Kidney (tissue), 14 donors: ENCODE data around the gene ADAMTSL3. TPM values are rescaled to one million over a fixed set of nuclear protein-coding genes. Genes with fewer than 3 reads are reported as not detected.

Experiments used
- DNase-seq, 5 donors: peaks; one replicate each; pipeline ENCODE4 v3.0.0-alpha.2; 2013 to 2020
- FAIRE-seq: peaks from 2 replicates; lab custom pipeline; 2012; peaks lifted over from hg19 to GRCh38; lab: Jason Lieb, UNC
- H3K27ac ChIP-seq, 2 donors: one replicate each; pipeline ENCODE4 v1.7.0; 2013; ENCODE audit warnings: low read depth in 2 of 2, low read length in 2 of 2, inconsistent platforms in 1 of 2
- H3K27me3 ChIP-seq: one replicate; pipeline ENCODE4 v1.7.1; 2013; ENCODE audit warnings: low read length, inconsistent platforms; ENCODE audit not compliant: control insufficient read depth, insufficient read depth
- H3K36me3 ChIP-seq, 3 donors: one replicate each; pipeline versions ENCODE4 v1.7.0 to v1.7.1; 2013; ENCODE audit warnings: low read length in 3 of 3, control low read depth in 1 of 3, inconsistent platforms in 1 of 3; ENCODE audit not compliant: insufficient read depth in 3 of 3, control insufficient read depth in 2 of 3
- H3K4me1 ChIP-seq, 3 donors: one replicate each; pipeline versions ENCODE4 v1.7.0 to v1.7.1; 2013; ENCODE audit warnings: low read length in 3 of 3, inconsistent platforms in 1 of 3, low read depth in 1 of 3; ENCODE audit not compliant: control insufficient read depth in 2 of 3, insufficient read depth in 2 of 3
- H3K4me3 ChIP-seq, 3 donors: one replicate each; pipeline versions ENCODE4 v1.7.0 to v1.8.1; 2013; ENCODE audit warnings: low read length in 3 of 3, control low read depth in 1 of 3, inconsistent platforms in 1 of 3
- H3K9ac ChIP-seq, 3 donors: one replicate each; pipeline versions ENCODE4 v1.7.0 to v1.7.1; 2013; ENCODE audit warnings: low read length in 3 of 3, control low read depth in 1 of 3, inconsistent platforms in 1 of 3
- H3K9me3 ChIP-seq, 3 donors: one replicate each; pipeline versions ENCODE4 v1.7.0 to v1.7.1; 2013; ENCODE audit warnings: low read length in 3 of 3, control low read depth in 1 of 3, inconsistent platforms in 1 of 3; ENCODE audit not compliant: control insufficient read depth in 2 of 3, insufficient read depth in 1 of 3
- intact Hi-C: fragments of 100-400 bp; cut with DNase I; formaldehyde crosslinking; loops from one replicate; pipeline ENCODE4 v1.11.1; 2022
- polyA plus RNA-seq: library from polyadenylated mRNA; stranded (reverse); fragments of 350-450 nt; fragmentation: Illumina TruSeq; extraction: RNeasy Lipid Tissue Mini Kit (QIAGEN cat#74804); gene quantifications from one replicate; pipeline ENCODE4 v1.2.3, GENCODE V29; 2014; ENCODE audit warnings: low read depth, low replicate concordance; ENCODE audit not compliant: insufficient read depth
- total RNA-seq: library from RNA; stranded (reverse); fragmentation: NEBNext Ultra II Directional; extraction: Animal tissue kit (Norgen Biotek cat#: 25700); gene quantifications from one replicate; pipeline ENCODE4 v1.2.1, GENCODE V29; 2021
- TF ChIP-seq, protein P1 (sequence below): IDR thresholded peaks from 3 replicates; pipeline ENCODE4 v1.5.1; 2012; ENCODE audit warnings: mild to moderate bottlenecking, moderate library complexity, borderline replicate concordance; ENCODE audit not compliant: insufficient read depth; ENCODE audit errors: extremely low read depth
- donor health status: control.
- donor health status: control.
- donor health status: control.
- donor health status: control.
- donor health status: control.
- donor health status: DM: yes; HTN: yes; CAD: no.
- donor health status: Normal renal cell carcinoma (clear cell type).

ADAMTSL3 gene
- total and polyA plus RNA-seq, 2 donors from 2014 or later, result 1.6 to 23.4 TPM

GRCh38 chr15:83897037-83897436, 243.1 kb downstream of the ADAMTSL3 start:
- intact Hi-C loops, result no loop called here
- no peak overlapping the region for H3K4me3 ChIP-seq
- H3K27ac ChIP-seq, result no peak overlapping the region
- no peaks in the 10 kb centered on the region for H3K27me3 ChIP-seq
- TF ChIP-seq, protein P1, sequence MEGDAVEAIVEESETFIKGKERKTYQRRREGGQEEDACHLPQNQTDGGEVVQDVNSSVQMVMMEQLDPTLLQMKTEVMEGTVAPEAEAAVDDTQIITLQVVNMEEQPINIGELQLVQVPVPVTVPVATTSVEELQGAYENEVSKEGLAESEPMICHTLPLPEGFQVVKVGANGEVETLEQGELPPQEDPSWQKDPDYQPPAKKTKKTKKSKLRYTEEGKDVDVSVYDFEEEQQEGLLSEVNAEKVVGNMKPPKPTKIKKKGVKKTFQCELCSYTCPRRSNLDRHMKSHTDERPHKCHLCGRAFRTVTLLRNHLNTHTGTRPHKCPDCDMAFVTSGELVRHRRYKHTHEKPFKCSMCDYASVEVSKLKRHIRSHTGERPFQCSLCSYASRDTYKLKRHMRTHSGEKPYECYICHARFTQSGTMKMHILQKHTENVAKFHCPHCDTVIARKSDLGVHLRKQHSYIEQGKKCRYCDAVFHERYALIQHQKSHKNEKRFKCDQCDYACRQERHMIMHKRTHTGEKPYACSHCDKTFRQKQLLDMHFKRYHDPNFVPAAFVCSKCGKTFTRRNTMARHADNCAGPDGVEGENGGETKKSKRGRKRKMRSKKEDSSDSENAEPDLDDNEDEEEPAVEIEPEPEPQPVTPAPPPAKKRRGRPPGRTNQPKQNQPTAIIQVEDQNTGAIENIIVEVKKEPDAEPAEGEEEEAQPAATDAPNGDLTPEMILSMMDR, result no peak
- no peaks in the 10 kb centered on the region for H3K36me3 ChIP-seq
- H3K9ac ChIP-seq, result no peak overlapping the region
- no peak for FAIRE-seq
- no peaks in the 10 kb centered on the region for H3K4me1 ChIP-seq
- no peak for DNase-seq
- no peaks in the 10 kb centered on the region for H3K9me3 ChIP-seq

- TF ChIP-seq, protein P1, result no peak
- no peak overlapping the region for H3K9ac ChIP-seq
- H3K4me3 ChIP-seq, result no peak overlapping the region
- FAIRE-seq, result no peak
- H3K36me3 ChIP-seq, result no peaks in the 10 kb centered on the region
- DNase-seq, result no peak
- H3K4me1 ChIP-seq, result no peaks in the 10 kb centered on the region
- no peak overlapping the region for H3K27ac ChIP-seq
- intact Hi-C loops, result no loop called here
- H3K9me3 ChIP-seq, result no peaks in the 10 kb centered on the region
- H3K27me3 ChIP-seq, result no peaks in the 10 kb centered on the region
These were observed 244.4 kb downstream of the ADAMTSL3 start for GRCh38 chr15:83898361-83898760.

DNA sequence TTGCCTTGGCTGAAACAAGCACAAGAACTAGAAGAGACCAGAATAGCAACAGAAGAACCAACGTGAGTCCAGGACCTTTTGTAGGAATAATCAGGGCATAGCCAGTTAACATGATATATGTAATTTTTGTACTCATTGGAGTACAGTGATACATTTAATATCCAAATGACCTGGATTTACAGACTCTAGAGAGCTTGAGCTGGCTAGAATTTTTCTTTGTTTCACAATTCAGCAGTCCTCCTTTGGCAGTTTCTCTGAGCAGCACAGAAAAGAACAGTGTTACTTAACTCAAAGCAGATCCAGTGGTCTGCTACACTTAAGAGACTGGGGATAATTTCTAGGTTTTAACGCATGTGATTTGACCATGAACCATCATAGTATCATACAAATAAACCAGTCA, 245.7 kb downstream of the ADAMTSL3 start:
- TF ChIP-seq, protein P1, result no peak
- H3K9ac ChIP-seq, result no peak overlapping the region
- no peaks in the 10 kb centered on the region for H3K9me3 ChIP-seq
- intact Hi-C loops, result no loop called here
- H3K4me3 ChIP-seq, result no peak overlapping the region
- no peak for FAIRE-seq
- DNase-seq, result no peak
- no peaks in the 10 kb centered on the region for H3K27me3 ChIP-seq
- H3K4me1 ChIP-seq, result no peaks in the 10 kb centered on the region
- H3K36me3 ChIP-seq, result no peaks in the 10 kb centered on the region
- H3K27ac ChIP-seq, result no peak overlapping the region
